SK-N-SH (cell line): Measurements from ENCODE around the gene GRAMD1B.

Source experiments
- TF ChIP-seq, protein P1 (sequence below): IDR thresholded peaks from 2 replicates; pipeline ENCODE4 v1.6.1; 2012; ENCODE audit warnings: mild to moderate bottlenecking, low read depth, low read length, moderate library complexity
- TF ChIP-seq, protein P2 (sequence below): fragments of 200-600 bp; sonication (generic); IDR thresholded peaks from 2 replicates; pipeline ENCODE4 v1.6.1; 2017; ENCODE audit warnings: antibody characterized with exemption, mild to moderate bottlenecking, moderate library complexity

DNA sequence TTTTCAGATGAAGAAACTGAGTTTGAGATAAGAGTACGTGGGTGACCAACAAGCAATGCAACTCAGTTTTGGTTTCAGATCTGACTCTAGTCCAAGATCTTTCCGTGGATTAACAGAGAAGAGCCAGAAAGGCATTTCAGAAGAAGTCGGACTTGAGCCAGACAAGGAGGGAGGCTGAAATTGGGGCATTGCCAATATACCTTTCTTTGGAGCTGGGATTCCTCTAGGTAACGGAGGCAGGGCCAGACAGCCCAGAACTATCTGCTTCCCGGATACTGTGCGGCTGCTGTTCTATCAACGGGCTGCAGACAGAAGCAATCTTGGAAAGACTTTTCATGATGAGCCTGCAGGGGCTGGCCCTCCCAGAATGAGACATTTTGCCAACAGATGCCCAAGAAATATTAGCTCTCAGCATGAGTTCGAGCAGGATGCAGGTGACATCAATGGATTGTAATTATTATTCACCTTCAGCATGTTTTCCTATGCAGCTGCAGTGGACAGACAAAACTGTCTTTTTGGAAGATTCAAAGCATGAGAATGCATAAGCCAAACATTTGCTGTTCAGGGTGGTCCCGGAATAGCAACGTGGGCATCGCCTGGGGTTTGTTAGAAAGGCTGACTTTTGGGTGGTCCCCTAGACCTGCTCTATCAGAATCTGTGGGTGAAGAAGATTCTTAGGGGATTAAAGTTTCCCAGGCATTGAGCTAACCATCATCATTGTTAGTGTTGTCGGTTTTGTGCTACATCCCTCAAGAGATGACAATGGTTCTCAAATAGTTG, 128.7 kb downstream of the GRAMD1B start:
- TF ChIP-seq, protein P1, sequence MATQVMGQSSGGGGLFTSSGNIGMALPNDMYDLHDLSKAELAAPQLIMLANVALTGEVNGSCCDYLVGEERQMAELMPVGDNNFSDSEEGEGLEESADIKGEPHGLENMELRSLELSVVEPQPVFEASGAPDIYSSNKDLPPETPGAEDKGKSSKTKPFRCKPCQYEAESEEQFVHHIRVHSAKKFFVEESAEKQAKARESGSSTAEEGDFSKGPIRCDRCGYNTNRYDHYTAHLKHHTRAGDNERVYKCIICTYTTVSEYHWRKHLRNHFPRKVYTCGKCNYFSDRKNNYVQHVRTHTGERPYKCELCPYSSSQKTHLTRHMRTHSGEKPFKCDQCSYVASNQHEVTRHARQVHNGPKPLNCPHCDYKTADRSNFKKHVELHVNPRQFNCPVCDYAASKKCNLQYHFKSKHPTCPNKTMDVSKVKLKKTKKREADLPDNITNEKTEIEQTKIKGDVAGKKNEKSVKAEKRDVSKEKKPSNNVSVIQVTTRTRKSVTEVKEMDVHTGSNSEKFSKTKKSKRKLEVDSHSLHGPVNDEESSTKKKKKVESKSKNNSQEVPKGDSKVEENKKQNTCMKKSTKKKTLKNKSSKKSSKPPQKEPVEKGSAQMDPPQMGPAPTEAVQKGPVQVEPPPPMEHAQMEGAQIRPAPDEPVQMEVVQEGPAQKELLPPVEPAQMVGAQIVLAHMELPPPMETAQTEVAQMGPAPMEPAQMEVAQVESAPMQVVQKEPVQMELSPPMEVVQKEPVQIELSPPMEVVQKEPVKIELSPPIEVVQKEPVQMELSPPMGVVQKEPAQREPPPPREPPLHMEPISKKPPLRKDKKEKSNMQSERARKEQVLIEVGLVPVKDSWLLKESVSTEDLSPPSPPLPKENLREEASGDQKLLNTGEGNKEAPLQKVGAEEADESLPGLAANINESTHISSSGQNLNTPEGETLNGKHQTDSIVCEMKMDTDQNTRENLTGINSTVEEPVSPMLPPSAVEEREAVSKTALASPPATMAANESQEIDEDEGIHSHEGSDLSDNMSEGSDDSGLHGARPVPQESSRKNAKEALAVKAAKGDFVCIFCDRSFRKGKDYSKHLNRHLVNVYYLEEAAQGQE = no peak
- TF ChIP-seq, protein P2, sequence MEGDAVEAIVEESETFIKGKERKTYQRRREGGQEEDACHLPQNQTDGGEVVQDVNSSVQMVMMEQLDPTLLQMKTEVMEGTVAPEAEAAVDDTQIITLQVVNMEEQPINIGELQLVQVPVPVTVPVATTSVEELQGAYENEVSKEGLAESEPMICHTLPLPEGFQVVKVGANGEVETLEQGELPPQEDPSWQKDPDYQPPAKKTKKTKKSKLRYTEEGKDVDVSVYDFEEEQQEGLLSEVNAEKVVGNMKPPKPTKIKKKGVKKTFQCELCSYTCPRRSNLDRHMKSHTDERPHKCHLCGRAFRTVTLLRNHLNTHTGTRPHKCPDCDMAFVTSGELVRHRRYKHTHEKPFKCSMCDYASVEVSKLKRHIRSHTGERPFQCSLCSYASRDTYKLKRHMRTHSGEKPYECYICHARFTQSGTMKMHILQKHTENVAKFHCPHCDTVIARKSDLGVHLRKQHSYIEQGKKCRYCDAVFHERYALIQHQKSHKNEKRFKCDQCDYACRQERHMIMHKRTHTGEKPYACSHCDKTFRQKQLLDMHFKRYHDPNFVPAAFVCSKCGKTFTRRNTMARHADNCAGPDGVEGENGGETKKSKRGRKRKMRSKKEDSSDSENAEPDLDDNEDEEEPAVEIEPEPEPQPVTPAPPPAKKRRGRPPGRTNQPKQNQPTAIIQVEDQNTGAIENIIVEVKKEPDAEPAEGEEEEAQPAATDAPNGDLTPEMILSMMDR = no peak
